NCI-H187 (cell line): ENCODE measurements around the gene TBX6.

Experiments
- DNase-seq, 2 experiments: peaks; one replicate each; lab custom pipeline; 2025; lab: John Stamatoyannopoulos, UW

The TBX6 gene

DNA sequence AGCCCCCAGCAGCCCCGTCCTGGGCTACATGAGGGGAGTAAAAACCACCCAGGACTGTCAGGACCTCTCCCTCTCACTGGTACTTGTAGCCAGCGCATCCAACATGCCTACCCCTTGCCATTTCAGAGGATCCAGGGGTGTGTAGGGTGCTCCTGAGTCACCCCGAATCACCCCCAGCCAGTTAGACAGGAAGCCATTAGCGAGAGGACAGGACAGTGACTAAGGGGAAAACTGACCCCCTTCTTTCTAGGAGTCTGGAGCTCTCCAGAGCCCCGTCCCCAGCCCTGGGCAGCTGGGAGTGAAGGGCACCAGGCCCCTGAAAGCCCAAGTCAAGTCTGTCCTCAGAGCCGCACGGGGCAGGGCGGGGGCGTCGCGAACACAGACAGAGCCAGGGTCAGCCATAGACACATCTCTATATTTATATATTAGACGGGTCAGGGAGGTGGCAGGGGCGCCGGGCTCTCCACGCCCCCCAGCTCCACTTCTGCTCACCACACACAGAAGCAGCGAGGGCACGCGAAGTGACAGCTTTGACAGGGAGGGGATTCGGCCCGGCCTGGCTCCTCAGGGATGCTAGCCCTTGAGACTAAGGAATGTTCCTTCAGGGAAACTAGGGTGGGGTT, 22.1 kb upstream of the TBX6 start:
- DNase-seq = no peak

DNA sequence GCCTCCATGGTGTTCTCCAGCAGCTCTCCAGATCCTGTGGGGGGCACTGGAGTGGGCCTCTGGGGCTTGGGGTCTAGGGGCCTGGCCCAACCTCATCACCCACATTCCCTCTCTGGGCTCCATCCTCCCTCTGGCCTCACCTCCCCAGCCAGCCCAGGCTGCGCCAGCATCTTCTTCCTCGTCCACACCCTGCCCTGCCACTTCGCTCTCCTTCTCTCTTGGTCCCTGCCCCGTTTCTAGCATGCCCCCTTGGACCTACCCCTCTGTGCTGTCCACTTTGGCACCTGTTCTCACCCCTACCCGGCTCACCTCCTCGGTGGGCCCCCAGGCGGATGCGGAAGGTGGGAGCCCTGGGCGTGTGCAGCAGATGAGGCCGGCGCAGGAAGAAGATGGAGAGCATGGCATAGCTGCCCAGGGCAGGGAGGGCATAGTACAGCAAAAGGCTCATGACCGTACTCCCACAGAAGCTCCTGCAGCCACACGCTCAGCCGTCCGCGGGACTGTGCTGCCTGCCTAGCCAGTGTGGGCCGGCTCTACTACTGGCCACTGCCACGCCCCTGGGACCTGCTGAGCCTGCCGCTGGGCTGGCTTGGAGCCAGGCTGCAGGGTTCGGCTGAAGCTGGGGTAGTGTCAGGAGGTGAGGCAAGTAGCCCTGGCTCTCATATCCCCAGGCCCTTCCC, 21.4 kb upstream of the TBX6 start, which contains the start of gene GDPD3:
Gene GDPD3 (minus strand): TSS at position 507 of the 680 bp plus-strand sequence. CDS start 59 bp downstream, at position 448.
- no peak for DNase-seq

DNA sequence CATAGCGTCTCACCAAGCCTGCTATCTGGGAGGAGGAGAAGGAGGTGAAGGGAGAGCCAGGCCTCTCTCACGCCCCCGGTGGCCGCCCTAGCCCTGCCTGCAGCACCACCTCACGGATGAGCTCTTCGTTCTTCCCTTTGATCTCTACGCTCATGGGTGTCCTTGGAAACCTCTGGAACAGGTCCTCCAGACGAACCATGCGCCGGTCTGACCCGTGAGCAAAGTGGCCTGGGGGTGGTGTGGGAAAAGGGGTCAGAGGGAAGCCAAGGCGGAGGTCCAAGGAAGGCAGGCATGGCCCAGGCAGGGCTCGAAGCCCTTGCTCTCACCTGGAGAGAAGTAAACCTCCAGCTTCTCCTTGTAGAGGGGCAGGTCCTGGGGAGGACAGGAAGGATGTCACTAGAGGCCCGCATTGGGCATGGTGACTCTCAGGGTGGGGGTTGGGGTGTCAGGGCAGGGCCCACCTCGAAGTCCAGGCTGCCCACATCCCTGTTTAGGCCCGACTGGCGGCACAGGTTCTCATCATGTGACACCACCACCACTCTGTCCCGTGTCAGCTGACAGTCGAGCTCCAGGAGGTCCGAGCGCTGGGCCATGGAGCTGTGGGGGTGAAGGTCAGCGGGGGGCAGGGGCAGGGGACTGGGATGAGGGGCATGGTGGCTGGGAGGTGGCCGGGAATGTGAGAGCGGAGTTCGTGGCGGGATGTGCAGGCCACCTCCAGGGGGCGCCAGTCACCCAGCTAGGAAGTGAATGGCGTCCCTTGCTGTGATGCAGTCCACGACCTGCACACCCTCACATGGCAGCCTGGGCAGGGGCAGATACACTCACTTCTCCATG, 20.7 kb upstream of the TBX6 start:
- no peak for DNase-seq

DNA sequence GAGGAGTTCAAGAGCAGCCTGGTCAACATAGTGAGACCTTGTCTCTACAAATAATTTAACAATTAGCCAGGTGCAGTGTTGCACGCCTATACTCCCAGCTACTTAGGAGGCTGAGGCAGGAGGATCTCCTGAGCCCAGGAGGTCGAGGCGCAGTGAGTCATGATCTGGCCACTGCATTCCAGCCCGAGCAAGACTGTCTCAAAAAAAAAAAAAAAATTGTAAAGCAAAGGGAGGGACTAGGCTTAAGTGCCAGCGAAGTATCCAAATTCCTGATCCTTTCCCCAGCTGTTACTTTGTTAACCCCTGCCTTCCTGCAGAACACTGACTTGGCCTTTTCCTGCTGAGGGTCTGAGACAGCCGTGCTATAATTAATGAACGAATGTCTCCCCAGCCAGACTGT, 18.9 kb upstream of the TBX6 start:
- no peak for DNase-seq

DNA sequence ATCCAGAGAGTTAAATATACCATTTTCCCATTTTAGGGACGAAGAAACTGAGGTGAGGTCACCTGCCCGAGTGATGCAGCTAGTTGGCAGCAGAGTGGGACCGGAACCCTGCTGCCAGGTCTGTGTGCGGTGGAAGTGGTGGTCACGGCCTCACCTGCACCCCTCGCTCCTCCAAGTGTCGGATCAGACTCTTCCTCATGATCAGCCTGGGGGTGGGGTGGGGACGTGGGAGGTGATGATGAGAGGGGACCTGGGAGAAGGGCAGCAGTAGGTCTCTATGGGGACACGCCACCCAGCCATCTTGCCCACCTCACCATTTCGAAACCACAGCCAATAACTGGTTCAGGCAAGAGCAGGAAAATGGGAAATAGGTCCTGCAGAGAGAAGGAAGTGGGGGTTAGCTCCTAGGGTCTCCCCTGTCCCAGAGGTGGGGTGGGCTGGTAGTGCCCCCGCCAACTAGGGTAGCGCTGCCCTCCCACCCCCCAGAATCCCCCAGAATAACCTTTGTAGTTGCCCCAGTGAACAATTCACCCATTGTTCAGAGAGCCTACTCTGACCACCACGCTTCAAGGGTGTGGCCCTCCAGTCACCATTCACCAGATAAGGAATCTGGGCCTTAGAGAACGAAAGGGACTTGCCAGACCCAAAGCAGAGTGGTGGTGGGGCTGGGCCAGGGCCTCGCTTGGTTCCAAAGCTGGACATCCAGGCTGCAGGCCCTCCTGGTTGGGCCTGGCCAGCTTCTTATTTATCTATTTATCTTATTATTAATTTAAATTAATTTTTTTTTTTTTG, 16.5 kb upstream of the TBX6 start:
- DNase-seq = no peak

DNA sequence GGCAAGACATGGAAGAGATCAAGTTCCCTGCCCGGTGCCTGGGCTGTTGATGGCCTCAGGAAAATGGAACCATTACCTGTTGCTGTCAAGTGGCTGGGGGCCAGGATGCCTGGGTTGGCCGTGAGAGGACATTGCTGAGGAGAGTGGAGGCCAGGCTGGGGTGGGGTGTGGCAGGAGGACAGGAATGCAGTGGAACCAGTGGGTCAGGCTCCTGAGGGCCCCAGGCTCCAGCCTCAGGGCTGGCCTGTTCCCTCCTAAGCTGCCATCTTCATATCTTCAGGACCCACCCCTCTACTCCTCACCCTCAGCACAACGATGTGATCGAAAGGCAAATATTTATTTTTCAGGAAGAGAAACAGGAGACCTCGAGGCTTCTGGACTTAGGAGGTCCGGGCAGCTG, 12.8 kb upstream of the TBX6 start:
- no peak for DNase-seq

DNA sequence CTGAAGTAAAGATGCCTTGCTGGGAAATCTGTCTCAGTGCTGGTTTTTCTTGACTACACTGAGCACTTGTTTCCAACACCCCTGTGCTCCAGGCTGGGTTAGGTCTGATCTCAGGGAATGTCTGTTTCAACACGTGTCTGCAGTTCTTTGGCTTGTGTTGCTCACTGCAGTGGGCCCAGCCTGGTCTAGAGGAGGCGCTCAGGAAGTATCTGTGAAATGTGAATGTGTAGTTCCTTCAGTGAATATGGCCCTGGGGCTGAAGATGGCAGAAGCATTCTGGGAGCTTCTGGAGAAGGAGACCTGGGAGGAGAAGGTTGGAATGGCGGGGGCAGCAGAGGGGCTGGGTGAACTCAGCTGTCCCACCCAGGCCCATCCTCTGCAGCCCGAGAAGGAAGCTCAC, 12.4 kb upstream of the TBX6 start:
- DNase-seq = no peak

DNA sequence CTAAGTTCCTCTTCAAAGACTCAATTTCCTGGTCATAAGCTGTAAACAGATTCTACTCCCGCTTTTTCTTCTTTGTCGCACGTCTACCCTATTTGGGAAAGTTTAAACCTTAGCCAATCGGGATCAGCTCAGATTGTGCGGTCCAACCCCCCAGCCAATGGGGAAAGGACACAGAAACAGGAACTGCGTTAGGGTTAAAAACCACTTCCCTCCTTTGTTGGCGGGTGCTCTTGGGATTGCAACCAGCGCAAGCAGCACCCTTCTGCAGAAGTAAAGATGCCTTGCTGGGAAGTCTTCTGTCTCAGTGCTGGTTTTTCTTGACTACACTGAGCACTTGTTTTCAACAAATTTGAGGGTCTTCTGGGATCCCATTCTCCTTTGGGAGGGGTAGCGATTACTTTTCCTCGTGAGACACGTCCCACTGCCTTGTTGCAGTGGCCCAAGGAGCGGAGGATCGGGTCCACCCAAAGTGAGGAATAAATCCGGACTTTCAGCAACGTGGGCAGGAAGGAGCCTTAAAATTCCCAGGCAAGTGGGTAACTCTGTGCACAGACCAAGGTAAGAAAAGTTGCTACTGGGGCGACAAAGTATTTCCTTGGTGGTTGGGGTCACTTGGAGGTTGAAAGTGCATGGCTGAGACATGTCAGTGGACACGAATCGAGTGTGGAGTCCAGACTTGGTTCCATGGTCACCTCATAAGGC, 5.3 kb upstream of the TBX6 start:
- DNase-seq = no peak

DNA sequence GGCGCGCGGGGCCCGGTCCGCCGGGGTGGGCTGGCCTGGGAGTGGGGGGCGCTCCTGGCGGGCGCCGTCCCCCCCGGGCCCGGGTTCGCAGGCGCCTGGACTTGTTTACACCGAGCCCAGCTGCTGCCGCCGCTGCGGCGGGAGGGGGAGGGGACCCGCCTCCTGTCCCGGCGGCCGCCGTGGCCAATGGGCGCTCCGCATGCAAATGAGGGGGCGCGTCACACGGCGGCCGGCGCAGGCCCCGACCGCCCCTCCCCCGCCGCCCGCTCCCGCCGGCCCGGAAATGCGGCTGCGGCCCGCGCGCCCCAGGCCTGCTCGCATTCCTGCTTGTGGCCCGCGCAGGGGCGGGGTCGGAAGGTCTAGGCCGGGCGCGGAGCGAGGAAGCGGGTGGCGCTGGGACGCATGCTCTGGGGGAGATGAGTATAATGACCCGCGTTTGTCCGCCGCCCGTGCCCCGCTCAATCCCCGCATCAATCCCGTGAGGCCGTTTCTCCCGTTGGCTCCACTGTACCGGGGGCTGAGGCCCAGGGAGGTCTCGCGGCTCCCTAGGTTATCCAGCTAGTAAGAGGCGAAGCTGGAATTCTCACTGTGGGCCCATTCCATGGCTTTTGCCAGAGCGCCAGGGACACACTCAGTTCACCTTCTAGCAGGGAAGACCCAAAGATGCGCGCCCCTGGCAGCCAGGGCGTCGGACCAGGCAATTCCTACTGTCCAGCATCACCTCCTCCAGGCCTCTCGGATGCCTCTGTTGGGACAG, 4.6 kb upstream of the TBX6 start, which contains the start of gene YPEL3:
Gene YPEL3 (minus strand): TSS at position 109 of the 757 bp plus-strand sequence. CDS start 731 bp downstream, outside the sequence.
- peak; percentile 21 to 39 for DNase-seq

DNA sequence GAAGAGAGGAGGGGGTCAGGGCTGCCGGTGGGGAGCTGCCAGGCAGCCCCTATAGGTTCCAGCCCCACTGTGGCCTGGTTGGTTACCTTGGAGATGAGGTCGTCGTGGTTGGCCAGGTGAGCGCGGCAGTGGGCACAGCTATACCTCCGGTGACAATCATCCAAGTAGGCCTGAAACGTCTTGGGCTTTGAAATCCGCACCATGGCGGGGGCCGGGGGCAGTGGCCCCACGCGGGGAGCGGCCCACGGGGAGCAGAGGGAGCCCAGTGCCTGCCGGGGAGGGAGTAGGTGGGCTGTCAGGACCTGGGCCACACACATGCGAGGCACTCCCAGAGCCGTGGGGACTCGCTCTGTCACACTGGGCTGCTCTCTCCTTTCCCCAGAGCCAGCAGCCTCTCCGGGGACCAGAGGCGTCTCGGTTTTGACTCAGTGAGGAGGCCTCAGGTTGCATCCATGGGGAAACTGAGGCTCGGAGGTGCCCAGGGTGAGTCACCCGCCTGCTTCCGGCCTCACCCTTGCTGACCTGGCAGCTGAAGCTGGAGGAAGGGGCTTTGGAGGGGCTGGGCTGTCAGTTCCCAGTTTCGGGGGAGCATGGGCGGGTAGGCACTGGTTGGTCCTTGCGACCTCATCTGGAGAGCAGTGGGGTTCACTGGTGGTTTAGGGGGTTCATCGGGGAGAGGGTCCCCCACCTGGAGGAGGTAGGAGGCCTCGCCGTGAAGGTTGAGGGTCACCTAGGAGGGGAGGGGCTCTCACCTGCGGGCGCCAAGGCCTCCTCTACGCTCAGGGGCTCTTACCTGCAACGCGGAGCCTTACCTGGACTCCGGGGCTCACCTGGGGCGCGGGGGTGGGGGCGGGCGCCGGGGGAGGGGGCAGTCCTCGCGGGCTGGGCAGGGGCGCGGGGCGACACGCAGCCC, 3.7 kb upstream of the TBX6 start:
- no peak for DNase-seq

DNA sequence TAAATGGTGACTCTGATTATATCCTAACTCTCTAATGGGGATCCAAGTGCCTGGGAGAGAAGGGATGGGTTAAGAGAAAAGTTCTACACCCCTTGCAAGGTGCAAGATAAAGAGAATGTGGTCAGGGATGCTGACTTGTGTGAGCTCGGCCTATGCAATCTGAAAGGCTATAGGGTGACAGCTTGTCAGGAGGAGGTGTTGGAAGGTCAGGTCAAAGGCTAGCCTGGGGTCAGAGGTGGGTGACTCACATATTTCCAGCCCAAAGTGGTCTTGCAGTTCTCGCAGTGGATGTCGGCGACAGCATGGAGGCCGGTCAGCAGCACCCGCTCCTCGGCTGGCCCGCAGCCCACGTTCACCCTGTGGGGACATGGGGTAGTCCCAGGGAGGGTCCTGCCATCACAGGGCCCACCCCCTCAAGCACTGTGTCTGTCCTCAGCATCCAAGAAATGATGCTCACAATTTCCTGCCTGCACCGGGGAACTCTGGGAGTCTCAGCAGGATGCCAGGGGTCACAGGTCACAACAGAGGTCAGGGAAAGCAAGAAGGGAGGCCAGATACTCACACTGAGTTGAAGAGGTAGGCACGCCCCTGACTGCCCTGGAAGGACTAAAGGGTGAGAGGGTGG, 2.9 kb upstream of the TBX6 start:
- no peak for DNase-seq

DNA sequence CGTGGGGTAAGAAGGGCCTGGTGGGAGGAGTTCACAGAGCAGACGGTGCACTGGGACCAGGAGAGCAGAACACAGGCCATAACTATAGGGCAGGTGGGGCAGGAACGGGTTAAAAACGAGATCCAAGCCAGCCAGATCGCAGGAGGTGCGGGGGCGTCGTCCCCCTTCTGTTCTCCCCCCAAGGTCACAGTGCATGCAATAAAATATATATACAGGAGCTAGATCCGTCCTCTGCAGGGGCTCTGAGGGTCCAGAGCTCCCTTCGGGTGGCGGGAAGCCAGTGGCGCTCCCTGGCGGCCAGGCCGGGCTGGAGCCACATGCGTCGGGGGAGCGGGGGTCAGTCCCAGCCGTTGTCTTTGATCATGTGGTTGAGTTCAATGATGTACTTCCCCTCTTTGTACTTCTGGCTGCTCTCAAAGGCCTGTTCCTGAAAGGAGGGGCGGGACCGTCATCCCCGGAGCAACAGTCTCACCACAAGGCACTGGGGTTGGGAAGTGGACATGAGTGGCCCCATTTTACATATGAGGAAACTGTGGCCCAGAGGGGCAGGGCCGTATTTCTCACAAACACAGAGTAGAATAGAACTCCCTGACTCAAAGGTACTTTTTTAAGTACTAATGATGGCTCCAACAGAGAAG, 768 bp upstream of the TBX6 start:
- peak in 1 of 2 experiments; percentile 23 for DNase-seq

DNA sequence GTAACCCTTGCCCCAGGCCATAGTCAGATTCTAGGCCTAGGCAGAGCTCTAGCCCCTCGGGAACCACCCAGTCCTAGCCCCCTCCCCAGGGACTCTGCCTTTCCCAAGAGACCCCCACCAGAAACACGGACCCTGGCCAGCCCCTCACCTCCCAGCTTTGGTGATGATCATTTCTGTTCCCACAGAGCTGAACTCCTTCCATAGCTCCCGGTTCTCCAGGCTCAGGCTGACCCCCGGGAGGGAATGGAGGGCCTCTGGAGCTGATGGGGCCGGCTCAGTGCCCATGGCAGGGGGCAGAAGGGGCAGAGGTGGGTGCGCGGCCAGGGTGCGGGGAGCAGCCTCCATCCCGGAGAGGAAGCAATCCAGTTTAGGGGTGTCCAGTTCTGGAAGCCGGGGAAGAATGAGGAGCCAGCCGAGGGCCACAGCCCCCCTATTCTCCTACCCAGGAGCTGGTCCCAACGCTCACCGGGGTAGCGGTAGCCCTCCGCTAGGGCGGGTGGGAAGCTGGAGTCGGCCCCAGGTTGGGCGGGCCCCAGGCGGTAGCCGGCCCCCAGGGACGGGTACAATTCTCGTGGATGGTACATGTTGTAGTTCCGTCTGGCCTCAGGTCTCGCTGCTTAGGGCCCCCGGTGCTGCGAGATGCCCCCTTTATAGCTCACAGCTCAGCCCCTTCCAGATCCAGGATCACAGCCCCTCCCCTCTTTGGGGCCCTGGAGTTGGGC, 953 bp downstream of the TBX6 start:
- no peak for DNase-seq

DNA sequence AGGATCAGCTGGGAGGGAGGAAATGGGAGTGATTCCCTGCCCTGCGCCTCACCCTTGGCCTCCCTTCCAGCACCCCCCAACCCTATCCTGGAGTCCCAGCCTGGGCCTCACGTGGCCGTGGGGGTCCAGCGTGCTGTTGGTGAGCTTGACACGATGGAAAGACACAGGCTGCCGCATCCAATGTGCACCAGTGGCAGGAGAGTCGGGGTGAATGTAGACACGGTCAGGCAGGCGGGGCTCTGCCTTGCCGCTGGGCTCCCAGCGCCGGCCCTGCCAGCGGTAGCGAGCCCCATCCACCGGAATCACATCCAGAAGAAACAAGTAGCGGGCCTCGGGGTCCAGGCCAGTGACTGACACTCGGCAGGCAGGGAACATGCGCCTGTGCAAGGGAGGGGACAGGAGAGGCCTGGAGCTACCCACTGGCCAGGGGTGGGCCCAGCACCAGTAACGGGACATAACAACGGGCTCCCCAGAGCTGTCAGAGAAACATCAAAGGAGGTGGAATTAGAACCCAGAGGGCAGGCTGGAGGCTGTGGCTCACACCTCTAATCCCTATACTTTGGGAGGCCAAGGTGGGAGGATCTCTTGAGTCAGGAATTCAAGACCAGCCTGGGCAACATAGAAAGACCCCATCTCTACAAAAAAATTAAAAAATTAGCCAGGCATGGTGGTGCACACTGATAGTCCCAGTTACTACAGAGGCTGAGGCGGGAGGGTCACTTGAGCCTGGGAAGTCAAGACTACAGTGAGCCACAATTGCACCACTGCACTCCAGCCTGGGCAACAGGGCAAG, 2.7 kb downstream of the TBX6 start:
- no peak for DNase-seq

DNA sequence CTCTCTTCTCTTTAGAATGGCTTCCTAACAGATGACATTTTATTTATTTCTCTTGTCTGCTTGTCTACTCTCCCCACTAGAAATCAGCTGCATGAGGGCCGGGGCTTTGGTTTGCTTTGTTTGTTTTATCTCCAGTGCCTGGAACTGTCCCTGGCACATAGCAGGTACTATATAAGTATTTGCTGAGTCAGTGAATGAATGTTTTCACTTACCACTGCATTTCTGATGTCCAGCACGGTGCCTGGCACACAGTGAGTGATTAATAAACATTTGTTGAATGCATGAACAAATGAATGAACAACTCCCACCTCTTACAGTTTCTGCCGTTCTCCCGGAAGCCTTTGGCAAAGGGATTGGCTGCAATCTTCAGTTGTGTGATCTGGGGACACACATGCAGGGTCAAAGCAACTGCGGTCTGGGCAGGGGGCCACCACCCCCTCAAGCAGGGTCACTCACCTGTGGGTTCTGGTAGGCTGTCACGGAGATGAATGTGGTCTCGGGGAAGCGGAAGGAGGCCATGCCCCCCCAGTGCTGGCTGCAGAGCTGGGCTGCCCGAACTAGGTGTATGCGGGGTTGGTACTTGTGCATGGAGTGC, 3.4 kb downstream of the TBX6 start:
- no peak for DNase-seq

DNA sequence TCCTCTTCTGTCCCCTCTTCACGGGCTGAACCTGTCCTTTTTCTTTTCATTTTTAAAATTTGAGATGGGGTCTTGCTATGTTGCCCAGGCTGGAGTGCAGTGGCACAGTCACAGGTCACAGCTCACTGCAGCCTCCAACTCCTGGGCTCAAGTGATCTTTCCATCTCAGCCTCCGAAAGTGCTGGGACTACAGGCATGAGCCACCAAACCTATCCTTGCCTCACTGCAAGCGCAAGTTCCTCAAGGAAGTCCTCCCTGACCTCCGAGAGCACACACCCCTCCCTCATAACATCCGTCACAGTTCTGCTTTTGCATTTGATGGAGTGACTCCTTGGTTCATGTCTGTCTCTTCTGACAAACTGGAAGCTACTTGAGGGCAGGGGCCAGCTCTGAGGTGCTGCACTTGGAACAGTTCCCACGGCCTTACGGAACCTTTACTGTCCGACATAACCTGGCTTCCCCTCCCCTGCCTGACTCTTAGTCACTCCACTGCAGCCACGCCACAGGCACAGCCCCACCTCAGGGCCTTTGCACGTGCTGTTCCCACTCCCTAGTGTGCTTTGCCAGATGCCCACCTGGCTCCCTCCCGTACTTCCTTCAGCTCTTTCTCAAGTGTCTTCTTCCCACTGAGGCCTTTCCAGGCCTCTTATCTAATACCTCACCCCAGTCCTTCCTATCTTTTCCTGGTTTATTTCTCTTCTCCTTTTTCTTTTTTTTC, 4.4 kb downstream of the TBX6 start:
- DNase-seq = no peak
